ENCODE measurements around the gene NUP210L. TPM values are rescaled to one million over a fixed set of nuclear protein-coding genes. Genes with fewer than 3 reads are reported as not detected.

NUP210L gene
- total and polyA plus RNA-seq, 9 of the 15 experiments (the other 6 are each of a cell fraction or from before 2014, with no cell fraction given) = 0.01 to 0.04 TPM; not detected in 7

DNA sequence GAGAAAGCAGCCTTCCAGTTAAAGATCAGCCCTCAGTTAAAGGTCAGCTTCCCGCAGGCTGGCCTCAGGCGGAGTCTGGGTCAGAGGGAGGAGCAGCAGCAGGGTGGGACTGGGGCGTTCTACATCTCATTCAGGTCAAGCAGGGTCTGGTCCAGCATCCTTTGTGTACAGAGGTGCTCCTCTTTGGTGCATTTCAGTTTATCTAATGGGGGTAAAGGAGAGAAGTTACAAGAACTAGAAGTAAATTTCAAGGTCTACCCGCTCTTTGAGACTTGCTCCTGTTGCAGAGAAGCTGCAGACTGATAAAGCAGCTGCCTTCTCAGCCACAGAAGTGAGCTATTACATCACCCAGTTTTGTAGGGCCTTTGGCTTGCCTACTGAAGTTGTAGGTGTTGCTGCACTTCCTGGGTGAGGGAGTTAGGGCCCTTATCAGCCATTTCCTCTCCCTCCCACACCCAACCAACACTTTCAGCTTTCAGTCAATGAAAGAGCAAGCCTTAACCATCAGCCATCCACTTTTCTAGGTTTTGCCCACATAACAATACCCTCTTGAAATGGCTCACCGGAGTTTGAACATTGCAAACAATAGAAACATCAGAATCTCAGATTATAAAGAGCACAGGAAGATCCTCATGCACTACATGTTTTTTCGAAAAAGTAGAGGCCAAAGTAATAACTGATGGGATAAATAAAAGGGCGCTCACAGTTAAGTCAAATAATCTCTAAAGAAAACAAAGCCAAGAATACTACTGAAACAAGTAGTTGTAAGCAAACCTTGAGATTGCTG, 2.8 kb upstream of the NUP210L start (continued):
- TF ChIP-seq RREB1 (CRISPR knock-in tag; IDR thresholded peaks at IDR 0.05) = no peak
- no peak for TF ChIP-seq SREBF2 (CRISPR knock-in tag; IDR thresholded peaks at IDR 0.05)
- no peak for TF ChIP-seq TCF7 (IDR thresholded peaks at IDR 0.05; ENCODE audit: borderline replicate concordance)
- no peak for TF ChIP-seq SP2 (IDR thresholded peaks at IDR 0.05; ENCODE audit: extremely low read depth, low read depth, low read length, poor library complexity, severe bottlenecking)
- TF ChIP-seq E2F3 (CRISPR knock-in tag; IDR thresholded peaks at IDR 0.05) = no peak
- no peak for TF ChIP-seq PCBP1 (IDR thresholded peaks at IDR 0.05; ENCODE audit: low read depth, low read length, poor library complexity, severe bottlenecking)
- TF ChIP-seq HNRNPUL1 (IDR thresholded peaks at IDR 0.05; ENCODE audit: low read length) = no peak
- no peak; the same call in 1 of the 2 replicates for TF ChIP-seq NFATC3 (IDR thresholded peaks at IDR 0.05)
- TF ChIP-seq NFIC (IDR thresholded peaks at IDR 0.05) = no peak
- TF ChIP-seq ZNF76 (CRISPR knock-in tag; IDR thresholded peaks at IDR 0.05; ENCODE audit: borderline replicate concordance) = no peak
- no peak for TF ChIP-seq KDM4B (IDR thresholded peaks at IDR 0.05; ENCODE audit: borderline replicate concordance in 2 of 2, low read depth in 1 of 2)
- TF ChIP-seq CHD2 (IDR thresholded peaks at IDR 0.05; ENCODE audit: low read depth, low read length) = no peak
- TF ChIP-seq HLTF (IDR thresholded peaks at IDR 0.05) = no peak
- TF ChIP-seq E2F8 (IDR thresholded peaks at IDR 0.05; ENCODE audit: low read depth, partially characterized antibody) = no peak
- TF ChIP-seq YY1 (IDR thresholded peaks at IDR 0.05; ENCODE audit: borderline replicate concordance in 1 of 3, control insufficient read depth in 1 of 3, extremely low read depth in 1 of 3, insufficient read depth in 3 of 3, insufficient read length in 1 of 3, insufficient replicate concordance in 2 of 3, low read depth in 1 of 3, low read length in 2 of 3) = peak in 2 of 3 experiments; percentile 63 to 80
- peak; percentile 93 for TF ChIP-seq ARID1B (IDR thresholded peaks at IDR 0.05)
- no peak for TF ChIP-seq RBM39 (optimal IDR thresholded peaks at IDR 0.05; ENCODE audit: low read depth, low read length)
- TF ChIP-seq ZNF12 (CRISPR knock-in tag; IDR thresholded peaks at IDR 0.05) = no peak
- TF ChIP-seq ZNF644 (tag; IDR thresholded peaks at IDR 0.05; ENCODE audit: low read depth) = peak; percentile 82
- TF ChIP-seq SMARCE1 (IDR thresholded peaks at IDR 0.05) = peak; percentile 93

Data from K562 (cell line).